AG08395 (cell line): ENCODE measurements around the gene ITPR1.

Experiments
- DNase-seq: peaks from one replicate; pipeline ENCODE4 v3.0.0; 2012; ENCODE audit warnings: mixed read lengths, low spot score

ITPR1 gene

GRCh38 chr3:4720316-4721075 is 227.3 kb downstream of the ITPR1 start:
- DNase-seq = peak; percentile 78

GRCh38 chr3:4721511-4721911 is 228.4 kb downstream of the ITPR1 start:
- DNase-seq = peak; percentile 83

GRCh38 chr3:4722103-4722502 is 229.0 kb downstream of the ITPR1 start:
- peak; percentile 66 for DNase-seq

GRCh38 chr3:4724051-4724629 is 231.0 kb downstream of the ITPR1 start:
- DNase-seq = no peak

GRCh38 chr3:4726549-4726948 is 233.4 kb downstream of the ITPR1 start:
- DNase-seq = no peak

GRCh38 chr3:4729061-4729973 is 236.2 kb downstream of the ITPR1 start:
- DNase-seq = no peak

- DNase-seq = no peak
These were observed 237.6 kb downstream of the ITPR1 start for GRCh38 chr3:4730719-4731118.

GRCh38 chr3:4731543-4732111 is 238.5 kb downstream of the ITPR1 start:
- DNase-seq = no peak

GRCh38 chr3:4732925-4733324 is 239.8 kb downstream of the ITPR1 start:
- no peak for DNase-seq

GRCh38 chr3:4734454-4734853 is 241.3 kb downstream of the ITPR1 start:
- no peak for DNase-seq

- no peak for DNase-seq
These were observed 242.1 kb downstream of the ITPR1 start for GRCh38 chr3:4735243-4735642.

- no peak for DNase-seq
These were observed 243.2 kb downstream of the ITPR1 start for GRCh38 chr3:4736284-4736861.

- DNase-seq = no peak
These were observed 245.7 kb downstream of the ITPR1 start for GRCh38 chr3:4738737-4739274.

- DNase-seq = no peak
These were observed 246.4 kb downstream of the ITPR1 start for GRCh38 chr3:4739289-4740236.

GRCh38 chr3:4740397-4741105 is 247.4 kb downstream of the ITPR1 start:
- DNase-seq = no peak

- no peak for DNase-seq
These were observed 247.9 kb downstream of the ITPR1 start for GRCh38 chr3:4741106-4741403.

GRCh38 chr3:4741404-4742307 is 248.5 kb downstream of the ITPR1 start:
- DNase-seq = peak; percentile 94

GRCh38 chr3:4742359-4742758 is 249.2 kb downstream of the ITPR1 start:
- no peak for DNase-seq

- DNase-seq = no peak
These were observed 250.2 kb downstream of the ITPR1 start for GRCh38 chr3:4743371-4743770.
